ENCODE results near the gene MYMX.

The MYMX gene

DNA sequence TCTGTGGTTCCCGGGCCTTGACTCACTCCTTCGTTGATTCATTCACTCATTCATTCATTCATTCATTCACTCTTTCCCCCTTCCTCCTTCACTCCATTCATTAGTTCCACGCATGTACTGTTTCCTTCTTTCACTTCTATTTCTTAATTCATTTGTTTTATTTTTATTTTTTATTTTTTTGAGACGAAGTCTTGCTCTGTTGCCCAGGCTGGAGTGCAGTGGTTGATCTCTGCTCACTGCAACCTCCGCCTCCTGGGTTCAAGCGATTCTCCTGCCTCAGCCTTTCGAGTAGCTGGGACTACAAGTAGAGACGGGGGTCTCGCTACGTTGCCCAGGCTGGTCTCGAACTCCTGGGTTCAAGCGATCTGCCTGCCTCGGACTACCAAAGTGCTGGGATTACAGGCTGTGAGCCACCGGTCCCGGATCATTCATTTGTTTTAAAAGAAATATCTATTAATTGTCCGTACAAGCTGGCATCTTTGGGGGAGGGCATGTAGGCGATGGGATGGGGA is 49.1 kb downstream of the MYMX start:
- no peak for ATAC-seq

DNA sequence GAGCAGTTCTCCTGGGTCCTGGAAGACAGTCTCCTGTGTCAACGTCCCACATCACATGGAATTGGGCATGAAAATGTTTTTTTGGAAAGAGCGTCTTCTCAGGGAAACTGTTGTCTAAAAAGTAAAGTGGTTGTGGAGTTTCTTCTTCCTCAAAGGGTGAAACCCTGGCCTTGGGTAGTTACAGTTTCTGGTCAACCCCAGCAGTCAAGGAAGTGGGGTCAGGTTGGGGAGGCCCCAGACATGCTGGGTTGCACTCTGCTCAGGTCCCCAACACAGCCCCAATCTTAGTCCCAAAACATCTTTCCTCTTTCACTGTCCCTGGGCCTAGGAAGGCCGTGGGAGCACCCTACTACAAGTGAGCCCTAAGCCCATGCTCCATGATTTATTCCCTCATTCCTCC is 49.6 kb downstream of the MYMX start:
- DNase-seq (ENCODE audit: low spot score in 2 of 2) (no peak), ATAC-seq (no peak)
- Mint-ChIP-seq H3K36me3 (peaks cover 39% of the 10 kb centered on the region), H3K9me3 (no peaks in the 10 kb centered on the region), H3K4me3 (peak overlapping the region; percentile 98), H3K4me1 (peaks cover 65% of the 10 kb centered on the region), H3K27ac (peak overlapping the region; percentile 98)

More for the DNA sequence above, 49.1 kb downstream of the MYMX start:
- H3K27ac Mint-ChIP-seq, result peak overlapping the region; percentile 98
- H3K9me3 Mint-ChIP-seq, result no peaks in the 10 kb centered on the region
- H3K4me3 Mint-ChIP-seq, result peak overlapping the region; percentile 98
- H3K36me3 Mint-ChIP-seq, result peaks cover 45% of the 10 kb centered on the region
- H3K4me1 Mint-ChIP-seq, result peaks cover 67% of the 10 kb centered on the region
- no peak for DNase-seq (ENCODE audit: low spot score in 2 of 2)

DNA sequence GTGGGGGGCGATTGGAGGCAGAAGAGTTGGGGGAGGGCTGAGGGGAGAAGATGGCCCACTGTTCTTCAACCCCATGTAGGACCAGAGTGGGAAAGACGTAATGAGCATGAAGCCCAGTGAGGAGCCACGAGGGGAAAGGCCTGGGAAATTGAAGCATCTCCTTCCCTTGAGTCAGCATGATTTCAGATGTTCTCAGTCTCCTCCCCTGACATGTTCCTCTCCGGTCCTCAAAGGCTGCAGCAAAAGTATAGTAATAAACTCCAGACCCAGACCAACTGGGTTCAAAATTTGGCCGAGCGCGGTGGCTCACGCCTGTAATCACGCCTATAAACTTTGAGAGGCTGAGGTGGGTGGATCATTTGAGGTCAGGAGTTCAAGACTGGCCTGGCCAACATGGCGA is 50.5 kb downstream of the MYMX start:
- Mint-ChIP-seq H3K36me3 (peaks cover 30% of the 10 kb centered on the region), H3K27ac (no peak overlapping the region), H3K4me1 (peaks cover 57% of the 10 kb centered on the region), H3K4me3 (no peak overlapping the region), H3K9me3 (no peaks in the 10 kb centered on the region)
- DNase-seq (ENCODE audit: low spot score in 2 of 2) (no peak), ATAC-seq (no peak)
